Measurements from ENCODE around the gene PLPP3.
"Not testable (repeated sequence)": the region's sequence is repeated elsewhere in the genome, so short reads cannot be mapped to it uniquely, and the experiment has no call there.

GRCh38 chr1:56595397-56596191 lies 16.2 kb upstream of the PLPP3 start:
- TF ChIP-seq, protein P1, sequence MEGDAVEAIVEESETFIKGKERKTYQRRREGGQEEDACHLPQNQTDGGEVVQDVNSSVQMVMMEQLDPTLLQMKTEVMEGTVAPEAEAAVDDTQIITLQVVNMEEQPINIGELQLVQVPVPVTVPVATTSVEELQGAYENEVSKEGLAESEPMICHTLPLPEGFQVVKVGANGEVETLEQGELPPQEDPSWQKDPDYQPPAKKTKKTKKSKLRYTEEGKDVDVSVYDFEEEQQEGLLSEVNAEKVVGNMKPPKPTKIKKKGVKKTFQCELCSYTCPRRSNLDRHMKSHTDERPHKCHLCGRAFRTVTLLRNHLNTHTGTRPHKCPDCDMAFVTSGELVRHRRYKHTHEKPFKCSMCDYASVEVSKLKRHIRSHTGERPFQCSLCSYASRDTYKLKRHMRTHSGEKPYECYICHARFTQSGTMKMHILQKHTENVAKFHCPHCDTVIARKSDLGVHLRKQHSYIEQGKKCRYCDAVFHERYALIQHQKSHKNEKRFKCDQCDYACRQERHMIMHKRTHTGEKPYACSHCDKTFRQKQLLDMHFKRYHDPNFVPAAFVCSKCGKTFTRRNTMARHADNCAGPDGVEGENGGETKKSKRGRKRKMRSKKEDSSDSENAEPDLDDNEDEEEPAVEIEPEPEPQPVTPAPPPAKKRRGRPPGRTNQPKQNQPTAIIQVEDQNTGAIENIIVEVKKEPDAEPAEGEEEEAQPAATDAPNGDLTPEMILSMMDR (conservative IDR thresholded peaks at IDR 0.05 in 1 of 2, IDR thresholded peaks at IDR 0.05 in 1 of 2; ENCODE audit: low read depth in 1 of 2, low read length in 2 of 2) = not testable (repeated sequence)
- TF ChIP-seq EZH2 (IDR thresholded peaks at IDR 0.05; ENCODE audit: low read length, missing control alignments) = not testable (repeated sequence)

Data from fibroblast of lung (primary cell).